GM18502 (cell line): ENCODE data around the gene SORCS2.
"Not testable (repeated sequence)": the region's sequence is repeated elsewhere in the genome, so short reads cannot be mapped to it uniquely, and the experiment has no call there.

ENCODE experiments used
- ATAC-seq: cut with Tn5 transposase; IDR thresholded peaks from one replicate; pipeline ENCODE4 v1.9.1; 2021; ENCODE audit warnings: mild to moderate bottlenecking; ENCODE audit not compliant: unreplicated experiment, poor library complexity

The SORCS2 gene

GRCh38 chr4:7577361-7578039, 385.2 kb downstream of the SORCS2 start:
- not testable (repeated sequence) for ATAC-seq

GRCh38 chr4:7581477-7581876, 389.1 kb downstream of the SORCS2 start:
- no peak for ATAC-seq

GRCh38 chr4:7582313-7583097, 390.2 kb downstream of the SORCS2 start:
- ATAC-seq, result no peak

- ATAC-seq, result no peak
Measured at GRCh38 chr4:7584098-7584497, 391.8 kb downstream of the SORCS2 start.

- ATAC-seq, result no peak
Measured at GRCh38 chr4:7584606-7585159, 392.3 kb downstream of the SORCS2 start.

- ATAC-seq, result no peak
Measured at GRCh38 chr4:7585768-7586167, 393.4 kb downstream of the SORCS2 start.

GRCh38 chr4:7587433-7588405, 395.4 kb downstream of the SORCS2 start:
- no peak for ATAC-seq

GRCh38 chr4:7590189-7590588, 397.9 kb downstream of the SORCS2 start:
- ATAC-seq, result no peak

GRCh38 chr4:7590899-7591298, 398.6 kb downstream of the SORCS2 start:
- no peak for ATAC-seq

- ATAC-seq, result no peak
Measured at GRCh38 chr4:7591409-7592053, 399.2 kb downstream of the SORCS2 start.

GRCh38 chr4:7593646-7594412, 401.5 kb downstream of the SORCS2 start:
- no peak for ATAC-seq

GRCh38 chr4:7595934-7596461, 403.7 kb downstream of the SORCS2 start:
- ATAC-seq, result no peak

GRCh38 chr4:7596918-7597606, 404.7 kb downstream of the SORCS2 start:
- ATAC-seq, result no peak

GRCh38 chr4:7598939-7599790, 406.8 kb downstream of the SORCS2 start:
- ATAC-seq, result no peak

GRCh38 chr4:7600247-7600646, 407.9 kb downstream of the SORCS2 start:
- ATAC-seq, result no peak

GRCh38 chr4:7602166-7602565, 409.8 kb downstream of the SORCS2 start:
- ATAC-seq, result not testable (repeated sequence)

GRCh38 chr4:7607156-7607910, 415.0 kb downstream of the SORCS2 start:
- ATAC-seq, result no peak
